Endothelial cell of umbilical vein (primary cell): ENCODE data around the gene ELK3. TPM values are rescaled to one million over a fixed set of nuclear protein-coding genes. Genes with fewer than 3 reads are reported as not detected.

Source experiments
- BruUV-seq: library from RNA; stranded (reverse); fragments of 400-500 nt; replicated peaks from 2 replicates; lab custom pipeline; 2021; lab: Mats Ljungman, UMichigan
- CTCF ChIA-PET: fragments of 300-600, 350-600 bp; sonication (Branson Sonifier 250); formaldehyde crosslinking; loops from one replicate; lab custom pipeline; 2021; ENCODE audit warnings: antibody characterized with exemption, inconsistent platforms; lab: Charles Lee
- POLR2A ChIA-PET: fragments of 300-600, 350-600 bp; sonication (Branson Sonifier 250); formaldehyde crosslinking; loops from one replicate; lab custom pipeline; 2021; ENCODE audit warnings: antibody characterized with exemption, inconsistent platforms; lab: Charles Lee
- DNase-seq: peaks from one replicate; pipeline ENCODE4 v3.0.0-alpha.2; 2011; ENCODE audit warnings: low read depth, low spot score
- FAIRE-seq: peaks from 2 replicates; lab custom pipeline; 2011; peaks lifted over from hg19 to GRCh38; lab: Jason Lieb, UNC
- H2AFZ ChIP-seq: 2 replicates; pipeline ENCODE4 v1.6.0; 2012; ENCODE audit warnings: low read depth, low read length, control low read depth, inconsistent platforms
- H3K27ac ChIP-seq: 2 replicates; pipeline ENCODE4 v1.5.1; 2011; ENCODE audit warnings: low read depth, mild to moderate bottlenecking, control low read depth, low read length, moderate library complexity; ENCODE audit not compliant: insufficient read depth
- H3K27me3 ChIP-seq, 2 experiments: 2 replicates each; pipeline versions ENCODE4 v1.6.0 to v1.6.1; 2011; ENCODE audit warnings: low read length in 2 of 2, mixed read lengths in 1 of 2; ENCODE audit not compliant: control insufficient read depth in 2 of 2, insufficient read depth in 2 of 2
- H3K36me3 ChIP-seq, 2 experiments: 2 replicates in 1 of 2; 3 replicates in 1 of 2; pipeline ENCODE4 v1.5.1; 2011; ENCODE audit warnings: low read length in 2 of 2, mild to moderate bottlenecking in 1 of 2, moderate library complexity in 1 of 2; ENCODE audit not compliant: control insufficient read depth in 2 of 2, insufficient read depth in 2 of 2; ENCODE audit errors: extremely low read depth in 1 of 2
- H3K4me1 ChIP-seq: 3 replicates; pipeline ENCODE4 v1.5.1; 2011; ENCODE audit warnings: mild to moderate bottlenecking, low read length; ENCODE audit not compliant: control insufficient read depth, insufficient read depth; ENCODE audit errors: extremely low read depth
- H3K4me2 ChIP-seq: 2 replicates; pipeline ENCODE4 v1.6.1; 2011; ENCODE audit warnings: low read length, control low read depth, mixed read lengths; ENCODE audit not compliant: insufficient read depth
- H3K4me3 ChIP-seq, 3 experiments: fragments of 200-600 bp in 1 of 3; sonication (generic), shearing (Covaris generic) in 1 of 3; replicated peaks in 1 of 3; 2 replicates each; pipeline ENCODE4 v1.5.1; 2011 to 2016; ENCODE audit warnings: control low read depth in 3 of 3, low read length in 3 of 3, mild to moderate bottlenecking in 2 of 3, inconsistent platforms in 1 of 3, low read depth in 1 of 3, moderate library complexity in 1 of 3; ENCODE audit not compliant: insufficient read depth in 1 of 3
- H3K79me2 ChIP-seq: 2 replicates; pipeline ENCODE4 v1.6.0; 2012; ENCODE audit warnings: low read length, inconsistent platforms; ENCODE audit not compliant: control insufficient read depth, insufficient read depth
- H3K9ac ChIP-seq: replicated peaks from 2 replicates; pipeline ENCODE3; 2011; ENCODE audit warnings: low read length, control low read depth; ENCODE audit not compliant: insufficient read depth; ENCODE audit errors: extremely low read depth
- H3K9me1 ChIP-seq: replicated peaks from 3 replicates; pipeline ENCODE4 v1.6.0; 2011; ENCODE audit warnings: mild to moderate bottlenecking, low read length; ENCODE audit not compliant: control insufficient read depth, insufficient read depth; ENCODE audit errors: extremely low read depth
- H3K9me3 ChIP-seq: replicated peaks from 2 replicates; pipeline ENCODE4 v1.5.1; 2012; ENCODE audit warnings: low read length, inconsistent platforms; ENCODE audit not compliant: control insufficient read depth, insufficient read depth
- H4K20me1 ChIP-seq: replicated peaks from 2 replicates; pipeline ENCODE3; 2011; ENCODE audit warnings: mild to moderate bottlenecking, low read length; ENCODE audit not compliant: control insufficient read depth, insufficient read depth; ENCODE audit errors: extremely low read depth
- EZH2 ChIP-seq: IDR thresholded peaks from 2 replicates; pipeline ENCODE4 v1.6.1; 2012; ENCODE audit warnings: borderline replicate concordance, low read depth, mild to moderate bottlenecking, moderate library complexity, low read length, inconsistent platforms; ENCODE audit not compliant: severe bottlenecking
- FOS ChIP-seq: IDR thresholded peaks from 2 replicates; pipeline ENCODE4 v1.6.1; 2011; ENCODE audit warnings: mild to moderate bottlenecking, low read length, moderate library complexity, borderline replicate concordance; ENCODE audit not compliant: insufficient read depth
- GATA2 ChIP-seq: IDR thresholded peaks from 2 replicates; pipeline ENCODE4 v1.7.0; 2011; ENCODE audit warnings: low read depth, mild to moderate bottlenecking, moderate library complexity, mixed read lengths, low read length; ENCODE audit not compliant: insufficient read length, insufficient read depth
- JUN ChIP-seq: IDR thresholded peaks from 2 replicates; pipeline ENCODE4 v1.6.1; 2011; ENCODE audit warnings: borderline replicate concordance, low read depth; ENCODE audit not compliant: insufficient read length, insufficient read depth
- MYC ChIP-seq: IDR thresholded peaks from one replicate; pipeline ENCODE4 v1.6.1; 2011; ENCODE audit warnings: mild to moderate bottlenecking, low read depth, low read length
- POLR2A ChIP-seq: IDR thresholded peaks from 2 replicates; pipeline ENCODE4 v1.6.1; 2012; ENCODE audit warnings: low read depth, mild to moderate bottlenecking, control low read depth, low read length
- POLR2AphosphoS5 ChIP-seq: IDR thresholded peaks from 2 replicates; pipeline ENCODE4 v1.6.1; 2012; ENCODE audit warnings: low read depth, mild to moderate bottlenecking, control low read depth, low read length, moderate library complexity; ENCODE audit not compliant: insufficient read depth
- dilution Hi-C: fragments of 300-500 bp; cut with MboI; formaldehyde crosslinking; loops from one replicate; pipeline ENCODE4 v1.15.0; 2019; ENCODE audit warnings: low sequenced_read_pairs; ENCODE audit not compliant: extremely low pct_ligation_motif_present
- intact Hi-C: fragments of 100-400 bp; cut with micrococcal nuclease; formaldehyde crosslinking; loops from one replicate; pipeline ENCODE4 v1.10.0; 2022
- polyA plus RNA-seq, 4 experiments: library from polyadenylated mRNA; depleted of rRNA in 3 of 4; stranded (reverse) in 3 of 4; unstranded in 1 of 4; fragments of >200 nt; gene quantifications; 2 replicates each; pipeline versions ENCODE4 v1.2.1 to v1.2.3, GENCODE V29; 2011 to 2012; ENCODE audit warnings: missing spikeins in 1 of 4
- total RNA-seq: library from RNA; stranded (reverse); gene quantifications from 2 replicates; pipeline ENCODE4 v1.2.3, GENCODE V29; 2021
- TF ChIP-seq, protein P1 (sequence below), 2 donors: IDR thresholded peaks; 1 replicate in 1 of 2; 2 replicates in 1 of 2; pipeline ENCODE4 v1.5.1; 2011; ENCODE audit warnings: low read length in 2 of 2, mild to moderate bottlenecking in 2 of 2, moderate library complexity in 2 of 2, control low read depth in 1 of 2, inconsistent platforms in 1 of 2, low read depth in 1 of 2; ENCODE audit not compliant: insufficient read depth in 1 of 2; ENCODE audit errors: extremely low read depth in 1 of 2
- TF ChIP-seq, protein P2 (sequence below): IDR thresholded peaks from 2 replicates; pipeline ENCODE4 v1.6.1; 2011; ENCODE audit not compliant: insufficient read depth, insufficient read length

The ELK3 gene
- total and polyA plus RNA-seq, 2 donors (not counting 3 experiments of a cell fraction or from before 2014, with no cell fraction given): 64.8 to 132 TPM

DNA sequence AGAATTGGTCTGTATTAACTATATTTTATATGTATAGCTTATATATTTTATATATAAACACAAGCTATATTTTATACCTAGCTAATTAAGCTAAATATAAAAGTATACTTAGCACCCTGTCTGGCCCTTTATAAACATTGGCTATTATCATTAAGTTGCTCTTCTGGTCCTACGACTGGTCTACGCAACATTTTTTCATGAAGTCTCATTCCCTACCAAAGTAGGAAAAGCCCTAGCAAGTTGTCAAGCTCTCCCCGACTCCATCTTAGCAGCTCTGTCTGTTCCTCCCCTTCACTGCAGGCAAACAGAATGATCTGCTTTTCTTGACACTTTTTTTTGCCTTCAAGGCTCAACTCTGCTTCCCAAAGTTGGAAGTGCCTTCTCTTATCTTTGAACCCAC lies 36.7 kb upstream of the ELK3 start:
- no TSS peak for BruUV-seq
- POLR2A ChIA-PET: no interaction called here
- FAIRE-seq: no peak
- Histone ChIP-seq H2AFZ (no peak overlapping the region), H4K20me1 (no peaks in the 10 kb centered on the region), H3K36me3 (no peaks in the 10 kb centered on the region), H3K27ac (no peak overlapping the region), H3K9me3 (no peaks in the 10 kb centered on the region), H3K27me3 (no peaks in the 10 kb centered on the region), H3K4me3 (no peak overlapping the region), H3K79me2 (no peaks in the 10 kb centered on the region), H3K4me2 (no peak overlapping the region), H3K9me1 (no peaks in the 10 kb centered on the region), H3K4me1 (no peaks in the 10 kb centered on the region), H3K9ac (no peak overlapping the region)
- intact Hi-C loops (no loop called here), dilution Hi-C loops (no loop called here)
- DNase-seq: no peak
- CTCF ChIA-PET: interaction anchor here (1.1 kb wide), 1 partner anchor 10 kb away, joined by 3 read pairs; no protein-coding TSS in a partner anchor
- no peak for TF ChIP-seq JUN
- TF ChIP-seq FOS: no peak
- no peak for TF ChIP-seq EZH2
- TF ChIP-seq, protein P1, sequence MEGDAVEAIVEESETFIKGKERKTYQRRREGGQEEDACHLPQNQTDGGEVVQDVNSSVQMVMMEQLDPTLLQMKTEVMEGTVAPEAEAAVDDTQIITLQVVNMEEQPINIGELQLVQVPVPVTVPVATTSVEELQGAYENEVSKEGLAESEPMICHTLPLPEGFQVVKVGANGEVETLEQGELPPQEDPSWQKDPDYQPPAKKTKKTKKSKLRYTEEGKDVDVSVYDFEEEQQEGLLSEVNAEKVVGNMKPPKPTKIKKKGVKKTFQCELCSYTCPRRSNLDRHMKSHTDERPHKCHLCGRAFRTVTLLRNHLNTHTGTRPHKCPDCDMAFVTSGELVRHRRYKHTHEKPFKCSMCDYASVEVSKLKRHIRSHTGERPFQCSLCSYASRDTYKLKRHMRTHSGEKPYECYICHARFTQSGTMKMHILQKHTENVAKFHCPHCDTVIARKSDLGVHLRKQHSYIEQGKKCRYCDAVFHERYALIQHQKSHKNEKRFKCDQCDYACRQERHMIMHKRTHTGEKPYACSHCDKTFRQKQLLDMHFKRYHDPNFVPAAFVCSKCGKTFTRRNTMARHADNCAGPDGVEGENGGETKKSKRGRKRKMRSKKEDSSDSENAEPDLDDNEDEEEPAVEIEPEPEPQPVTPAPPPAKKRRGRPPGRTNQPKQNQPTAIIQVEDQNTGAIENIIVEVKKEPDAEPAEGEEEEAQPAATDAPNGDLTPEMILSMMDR (IDR thresholded peaks at IDR 0.05; ENCODE audit: extremely low read depth in 1 of 2, insufficient read depth in 1 of 2, low read depth in 1 of 2, low read length in 2 of 2): no peak
- TF ChIP-seq, protein P2, sequence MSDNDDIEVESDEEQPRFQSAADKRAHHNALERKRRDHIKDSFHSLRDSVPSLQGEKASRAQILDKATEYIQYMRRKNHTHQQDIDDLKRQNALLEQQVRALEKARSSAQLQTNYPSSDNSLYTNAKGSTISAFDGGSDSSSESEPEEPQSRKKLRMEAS: no peak
- TF ChIP-seq MYC: no peak
- TF ChIP-seq GATA2: no peak
- no peak for TF ChIP-seq POLR2AphosphoS5
- TF ChIP-seq POLR2A: no peak
